MM.1S (cell line): ENCODE results near the gene TCL1B.

Experiments
- DNase-seq: peaks from one replicate; pipeline ENCODE4 v3.0.0-alpha.2; 2015
- H2AFZ ChIP-seq: fragments of 300-600 bp; sonication (generic); 2 replicates; pipeline ENCODE4 v1.6.0; 2016; ENCODE audit warnings: antibody characterized with exemption, low read length
- H3F3A ChIP-seq: fragments of 300-600 bp; sonication (generic); 2 replicates; pipeline ENCODE4 v1.6.1; 2016; ENCODE audit warnings: mild to moderate bottlenecking, antibody characterized with exemption, low read length, moderate library complexity, mixed read lengths; ENCODE audit not compliant: insufficient read depth
- H3K27ac ChIP-seq: fragments of 300-600 bp; sonication (generic); 2 replicates; pipeline ENCODE4 v1.5.1; 2016; ENCODE audit warnings: mild to moderate bottlenecking, low read length
- H3K27me3 ChIP-seq: fragments of 300-600 bp; sonication (generic); replicated peaks from 2 replicates; pipeline ENCODE4 v1.6.0; 2016; ENCODE audit warnings: low read length; ENCODE audit not compliant: insufficient read depth
- H3K36me3 ChIP-seq: fragments of 300-600 bp; sonication (generic); replicated peaks from 2 replicates; pipeline ENCODE4 v1.6.1; 2016; ENCODE audit warnings: mild to moderate bottlenecking, low read length, mixed read lengths; ENCODE audit not compliant: insufficient read depth
- H3K4me1 ChIP-seq: fragments of 300-600 bp; sonication (generic); 2 replicates; pipeline ENCODE4 v1.6.1; 2016; ENCODE audit warnings: low read length, mixed read lengths
- H3K4me2 ChIP-seq: fragments of 300-600 bp; sonication (generic); 2 replicates; pipeline ENCODE4 v1.6.0; 2016; ENCODE audit warnings: low read depth, low read length
- H3K4me3 ChIP-seq: fragments of 300-600 bp; sonication (generic); 2 replicates; pipeline ENCODE4 v1.5.1; 2016; ENCODE audit warnings: low read length, mixed read lengths
- H3K79me2 ChIP-seq: fragments of 300-600 bp; sonication (generic); 2 replicates; pipeline ENCODE4 v1.6.1; 2016; ENCODE audit warnings: mixed run types, low read length, mixed read lengths
- H3K9ac ChIP-seq: fragments of 300-600 bp; sonication (generic); 2 replicates; pipeline ENCODE4 v1.6.1; 2016; ENCODE audit warnings: low read length, mixed read lengths
- H3K9me2 ChIP-seq: fragments of 300-600 bp; sonication (generic); replicated peaks from 2 replicates; pipeline ENCODE4 v1.6.1; 2016; ENCODE audit warnings: mild to moderate bottlenecking, low read length, mixed read lengths; ENCODE audit not compliant: insufficient read depth
- H3K9me3 ChIP-seq: fragments of 300-600 bp; sonication (generic); replicated peaks from 2 replicates; pipeline ENCODE4 v1.6.1; 2016; ENCODE audit warnings: mild to moderate bottlenecking, low read length, mixed read lengths; ENCODE audit not compliant: insufficient read depth
- H4K20me1 ChIP-seq: fragments of 300-600 bp; sonication (generic); 2 replicates; pipeline ENCODE4 v1.6.1; 2016; ENCODE audit warnings: mild to moderate bottlenecking, low read length, moderate library complexity, mixed read lengths; ENCODE audit not compliant: insufficient read depth
- EZH2 ChIP-seq: fragments of 300-600 bp; sonication (generic); optimal IDR thresholded peaks from 2 replicates; pipeline ENCODE3; 2017; ENCODE audit warnings: low read depth, mild to moderate bottlenecking, antibody characterized with exemption, low read length, mixed read lengths
- EZH2phosphoT487 ChIP-seq: fragments of 300-600 bp; sonication (generic); IDR thresholded peaks from 2 replicates; pipeline ENCODE4 v1.6.1; 2018; ENCODE audit warnings: antibody characterized with exemption, low read length
- TF ChIP-seq, protein P1 (sequence below): fragments of 300-600 bp; sonication (generic); IDR thresholded peaks from 2 replicates; pipeline ENCODE4 v1.5.1; 2016; ENCODE audit warnings: antibody characterized with exemption, low read length, mixed read lengths

Gene TCL1B

DNA sequence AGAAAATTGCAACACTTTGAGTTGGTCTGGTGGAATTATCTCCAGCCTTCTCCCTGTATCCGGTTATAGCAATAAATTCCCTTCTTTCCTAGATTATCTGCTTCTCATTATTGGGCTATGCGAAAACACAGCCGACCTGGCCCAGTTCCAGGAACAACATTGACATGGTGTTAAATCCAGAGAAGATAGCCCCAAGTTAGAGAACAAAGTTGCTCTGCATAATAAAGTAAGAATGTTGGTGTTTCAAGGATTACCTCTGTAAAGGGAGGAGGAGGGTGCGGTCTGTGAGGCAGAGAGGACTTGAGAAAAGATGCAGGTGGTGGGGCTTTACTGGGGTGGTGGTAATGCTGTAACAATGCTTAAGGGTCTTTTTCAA is 15.6 kb downstream of the TCL1B start:
- Histone ChIP-seq H3K4me1 (no peaks in the 10 kb centered on the region), H3K4me3 (no peak overlapping the region), H3K4me2 (no peak overlapping the region), H3K9ac (no peak overlapping the region), H2AFZ (no peak overlapping the region), H3F3A (no peaks in the 10 kb centered on the region), H3K9me2 (no peaks in the 10 kb centered on the region), H3K36me3 (no peaks in the 10 kb centered on the region), H3K27ac (no peak overlapping the region), H3K79me2 (no peaks in the 10 kb centered on the region), H3K27me3 (no peaks in the 10 kb centered on the region), H4K20me1 (no peaks in the 10 kb centered on the region), H3K9me3 (no peaks in the 10 kb centered on the region)
- DNase-seq: no peak
- TF ChIP-seq EZH2phosphoT487 (no peak), EZH2 (no peak)
- TF ChIP-seq, protein P1, sequence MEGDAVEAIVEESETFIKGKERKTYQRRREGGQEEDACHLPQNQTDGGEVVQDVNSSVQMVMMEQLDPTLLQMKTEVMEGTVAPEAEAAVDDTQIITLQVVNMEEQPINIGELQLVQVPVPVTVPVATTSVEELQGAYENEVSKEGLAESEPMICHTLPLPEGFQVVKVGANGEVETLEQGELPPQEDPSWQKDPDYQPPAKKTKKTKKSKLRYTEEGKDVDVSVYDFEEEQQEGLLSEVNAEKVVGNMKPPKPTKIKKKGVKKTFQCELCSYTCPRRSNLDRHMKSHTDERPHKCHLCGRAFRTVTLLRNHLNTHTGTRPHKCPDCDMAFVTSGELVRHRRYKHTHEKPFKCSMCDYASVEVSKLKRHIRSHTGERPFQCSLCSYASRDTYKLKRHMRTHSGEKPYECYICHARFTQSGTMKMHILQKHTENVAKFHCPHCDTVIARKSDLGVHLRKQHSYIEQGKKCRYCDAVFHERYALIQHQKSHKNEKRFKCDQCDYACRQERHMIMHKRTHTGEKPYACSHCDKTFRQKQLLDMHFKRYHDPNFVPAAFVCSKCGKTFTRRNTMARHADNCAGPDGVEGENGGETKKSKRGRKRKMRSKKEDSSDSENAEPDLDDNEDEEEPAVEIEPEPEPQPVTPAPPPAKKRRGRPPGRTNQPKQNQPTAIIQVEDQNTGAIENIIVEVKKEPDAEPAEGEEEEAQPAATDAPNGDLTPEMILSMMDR: no peak

DNA sequence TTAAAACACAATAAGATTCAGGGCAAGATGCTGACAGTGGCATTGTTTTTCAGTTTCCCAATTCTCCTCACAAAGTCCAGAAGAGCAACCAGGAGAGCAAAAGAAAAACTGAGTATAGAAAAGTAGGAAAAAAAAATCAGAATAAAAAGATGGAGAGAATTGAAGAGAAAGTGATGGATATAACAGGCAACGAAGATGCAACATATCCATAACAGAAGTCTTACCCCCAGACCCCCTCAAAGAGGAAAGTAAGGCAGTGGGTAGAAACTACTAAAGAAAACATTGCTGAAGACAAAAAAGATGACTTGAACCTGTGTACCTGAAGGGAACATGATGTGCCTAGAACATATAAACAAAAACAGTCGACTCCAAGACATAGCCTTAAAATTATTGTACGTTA is 17.1 kb downstream of the TCL1B start:
- Histone ChIP-seq H3K4me1 (no peaks in the 10 kb centered on the region), H3K9ac (no peak overlapping the region), H3K4me2 (no peak overlapping the region), H3F3A (no peaks in the 10 kb centered on the region), H4K20me1 (no peaks in the 10 kb centered on the region), H3K4me3 (no peak overlapping the region), H3K9me3 (no peaks in the 10 kb centered on the region), H3K27ac (no peak overlapping the region), H3K27me3 (no peaks in the 10 kb centered on the region), H3K9me2 (no peaks in the 10 kb centered on the region), H2AFZ (no peak overlapping the region), H3K79me2 (no peaks in the 10 kb centered on the region), H3K36me3 (no peaks in the 10 kb centered on the region)
- no peak for TF ChIP-seq EZH2
- TF ChIP-seq, protein P1: no peak
- TF ChIP-seq EZH2phosphoT487: no peak
- no peak for DNase-seq

DNA sequence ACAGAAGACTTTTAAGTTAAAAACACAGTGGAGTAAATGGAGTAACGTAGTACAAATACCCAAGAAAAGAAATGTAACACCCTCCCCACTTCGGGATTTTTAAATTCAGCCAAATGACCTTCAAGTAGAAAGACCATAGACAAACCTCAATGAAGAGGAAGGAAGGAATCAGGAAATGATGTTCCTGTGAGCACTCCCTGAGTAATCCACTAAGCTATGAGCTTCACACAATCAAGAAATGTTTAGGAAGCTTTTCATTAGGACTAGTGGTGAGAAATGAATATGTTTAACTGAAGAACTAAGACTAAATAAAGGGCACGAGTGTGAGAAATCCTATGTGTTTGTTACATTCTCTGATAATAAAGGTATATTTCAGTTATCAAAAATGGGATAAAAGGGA is 17.6 kb downstream of the TCL1B start:
- DNase-seq: no peak
- Histone ChIP-seq H3K9me3 (no peaks in the 10 kb centered on the region), H3K4me2 (no peak overlapping the region), H4K20me1 (no peaks in the 10 kb centered on the region), H3K9ac (no peak overlapping the region), H3K79me2 (no peaks in the 10 kb centered on the region), H3K27ac (no peak overlapping the region), H3F3A (no peaks in the 10 kb centered on the region), H3K9me2 (no peaks in the 10 kb centered on the region), H3K4me1 (no peaks in the 10 kb centered on the region), H3K36me3 (no peaks in the 10 kb centered on the region), H3K27me3 (no peaks in the 10 kb centered on the region), H2AFZ (no peak overlapping the region), H3K4me3 (no peak overlapping the region)
- TF ChIP-seq EZH2phosphoT487 (no peak), EZH2 (no peak)
- TF ChIP-seq, protein P1: no peak

DNA sequence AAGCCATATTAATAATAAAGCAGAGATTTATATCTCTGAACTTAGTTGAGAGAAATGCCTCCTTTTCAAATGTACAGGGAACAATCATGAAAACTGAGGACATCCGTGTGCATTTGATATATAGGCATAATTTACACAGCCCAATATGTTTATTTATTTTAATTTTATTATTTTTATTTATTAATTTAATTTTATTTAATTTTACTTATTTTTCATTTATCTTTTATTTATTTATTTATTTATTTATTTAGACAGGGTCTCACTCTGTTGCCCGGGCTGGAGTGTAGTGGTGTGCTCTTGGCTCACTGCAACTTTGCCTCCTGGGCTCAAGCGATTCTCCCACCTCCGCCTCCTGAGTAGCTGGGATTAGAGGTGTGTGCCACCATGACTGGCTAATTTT is 19.3 kb downstream of the TCL1B start:
- H3K4me3 ChIP-seq: no peak overlapping the region
- no peaks in the 10 kb centered on the region for H3K9me3 ChIP-seq
- no peaks in the 10 kb centered on the region for H3K27me3 ChIP-seq
- no peaks in the 10 kb centered on the region for H3K4me1 ChIP-seq
- no peaks in the 10 kb centered on the region for H3F3A ChIP-seq
- no peaks in the 10 kb centered on the region for H3K36me3 ChIP-seq
- H3K9ac ChIP-seq: no peak overlapping the region
- no peaks in the 10 kb centered on the region for H4K20me1 ChIP-seq
- no peak overlapping the region for H3K27ac ChIP-seq
- H3K4me2 ChIP-seq: no peak overlapping the region
- no peaks in the 10 kb centered on the region for H3K79me2 ChIP-seq
- H3K9me2 ChIP-seq: no peaks in the 10 kb centered on the region
- TF ChIP-seq EZH2phosphoT487: no peak
- no peak for DNase-seq
- no peak overlapping the region for H2AFZ ChIP-seq
